ENCODE measurements around the gene EVC2.

EVC2 gene

GRCh38 chr4:5711479-5712184 lies 3.3 kb upstream of the EVC2 start:
- no peak for DNase-seq

GRCh38 chr4:5710961-5711478 lies 2.7 kb upstream of the EVC2 start, which contains the start of gene EVC:
TSS of gene EVC (plus strand) at chr4:5711201. CDS start at chr4:5711381, 180 bp downstream.
- no peak for DNase-seq

- no peak for DNase-seq
Measured at GRCh38 chr4:5710065-5710960, 2.0 kb upstream of the EVC2 start.

- DNase-seq, result no peak
Measured at GRCh38 chr4:5709207-5709575, 832 bp upstream of the EVC2 start.

- DNase-seq, result no peak
Measured at GRCh38 chr4:5707778-5708448, 446 bp downstream of the EVC2 start.

- DNase-seq, result no peak
Measured at GRCh38 chr4:5707366-5707765, 993 bp downstream of the EVC2 start.

GRCh38 chr4:5706486-5707290 lies 1.7 kb downstream of the EVC2 start:
- no peak for DNase-seq

GRCh38 chr4:5705647-5706320 lies 2.6 kb downstream of the EVC2 start:
- no peak for DNase-seq

- DNase-seq, result no peak
Measured at GRCh38 chr4:5704276-5704675, 4.1 kb downstream of the EVC2 start.

GRCh38 chr4:5703831-5704230 lies 4.5 kb downstream of the EVC2 start:
- no peak for DNase-seq

GRCh38 chr4:5701971-5702370 lies 6.4 kb downstream of the EVC2 start:
- no peak for DNase-seq

GRCh38 chr4:5700459-5700858 lies 7.9 kb downstream of the EVC2 start:
- no peak for DNase-seq

GRCh38 chr4:5696341-5696740 lies 12.0 kb downstream of the EVC2 start:
- DNase-seq, result no peak

- no peak for DNase-seq
Measured at GRCh38 chr4:5693871-5694270, 14.5 kb downstream of the EVC2 start.

GRCh38 chr4:5691491-5692132 lies 16.7 kb downstream of the EVC2 start:
- DNase-seq, result no peak

GRCh38 chr4:5689065-5689464 lies 19.3 kb downstream of the EVC2 start:
- DNase-seq, result no peak

GRCh38 chr4:5686338-5686737 lies 22.0 kb downstream of the EVC2 start:
- no peak for DNase-seq

- no peak for DNase-seq
Measured at GRCh38 chr4:5685296-5685695, 23.1 kb downstream of the EVC2 start.

- no peak for DNase-seq
Measured at GRCh38 chr4:5683566-5683965, 24.8 kb downstream of the EVC2 start.

- DNase-seq, result no peak
Measured at GRCh38 chr4:5678977-5679376, 29.4 kb downstream of the EVC2 start.

GRCh38 chr4:5676763-5677162 lies 31.6 kb downstream of the EVC2 start:
- DNase-seq, result no peak

All from NCI-H524 treated with DMSO at 0.1 percent for 48 hours (cell line).